Islet of Langerhans (tissue), 1 donor: ENCODE data around the gene CCDC167.

ENCODE experiments used
- FAIRE-seq: peaks from one replicate; lab custom pipeline; 2011; peaks lifted over from hg19 to GRCh38; lab: Jason Lieb, UNC

CCDC167 gene

DNA sequence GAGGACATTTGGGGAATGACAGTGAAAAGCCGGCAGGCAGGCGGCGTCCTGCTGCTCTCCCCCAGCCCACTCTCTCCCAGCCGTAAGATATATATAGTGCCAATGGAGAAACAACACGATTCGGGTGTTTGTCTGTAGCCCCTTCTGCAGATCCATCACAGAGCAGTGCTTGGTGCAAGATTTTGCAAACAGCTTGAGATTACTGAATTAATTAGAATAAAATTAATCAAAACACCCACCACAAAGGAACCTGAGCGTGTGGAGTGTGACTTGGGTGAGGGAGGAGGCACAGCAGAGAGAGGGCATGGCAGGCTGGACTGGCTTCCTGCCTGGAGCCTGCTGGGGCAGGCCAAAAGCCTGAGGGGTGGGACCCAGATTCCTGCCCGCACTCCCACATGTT is 28.8 kb upstream of the CCDC167 start:
- FAIRE-seq: no peak

DNA sequence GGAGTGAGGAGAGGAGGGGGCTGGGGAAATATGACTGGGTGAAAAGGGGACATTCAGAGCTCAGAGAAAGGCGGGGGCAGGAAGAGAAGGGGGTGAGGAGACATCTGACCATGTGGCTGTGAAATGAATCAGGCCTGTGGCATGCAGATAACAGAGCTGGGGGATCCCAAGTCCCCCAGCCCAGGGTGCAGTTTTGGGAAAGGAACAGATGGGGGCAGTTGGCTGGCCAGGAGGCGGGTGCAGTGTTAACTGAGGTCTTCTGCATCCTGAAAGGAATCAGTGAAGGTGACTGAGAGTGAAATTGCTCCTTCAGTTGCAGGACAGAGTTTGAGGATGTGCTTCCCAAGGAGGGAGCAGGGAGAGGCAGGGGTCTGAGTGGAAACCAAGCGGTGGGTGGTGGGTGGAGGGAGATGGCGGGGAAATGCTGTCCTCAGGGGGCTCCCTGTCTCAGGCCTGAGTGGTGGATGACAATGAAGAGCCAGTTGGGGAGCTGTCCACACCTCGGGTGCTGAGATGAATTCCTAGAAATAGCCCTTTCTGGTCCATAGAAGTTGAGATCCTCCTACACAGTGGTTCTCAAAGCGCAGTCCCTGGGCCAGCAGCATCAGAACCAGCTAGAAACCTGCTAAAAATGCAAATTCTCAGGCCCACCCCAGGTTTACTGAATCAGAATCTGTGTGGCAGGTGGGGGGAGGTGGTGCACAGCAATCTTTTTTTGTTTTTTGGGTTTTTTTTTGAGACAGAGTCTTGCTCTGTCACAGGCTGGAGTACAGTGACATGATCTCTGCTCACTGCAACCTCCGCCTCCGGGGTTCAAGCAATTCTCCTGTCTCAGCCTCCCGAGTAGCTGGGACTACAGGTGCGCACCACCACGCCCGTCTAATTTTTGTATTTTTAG is 26.0 kb upstream of the CCDC167 start:
- FAIRE-seq: no peak

DNA sequence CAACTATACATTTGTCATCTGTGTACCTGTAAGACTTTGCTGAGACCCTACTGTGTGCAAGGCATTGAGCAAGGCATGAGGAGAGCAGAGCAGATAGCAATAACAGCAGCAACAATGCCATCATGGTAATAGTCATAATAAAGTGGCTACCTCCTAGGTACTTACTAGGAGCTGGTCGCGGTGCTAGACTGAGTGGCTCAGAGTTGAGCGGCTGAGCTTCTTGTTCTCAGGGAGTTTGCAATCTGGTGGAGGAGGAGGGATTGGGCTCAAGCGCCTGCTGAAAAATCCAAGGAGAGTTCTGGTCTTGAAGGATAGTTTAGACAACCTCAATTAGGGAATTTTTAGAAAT is 25.3 kb upstream of the CCDC167 start:
- no peak for FAIRE-seq

DNA sequence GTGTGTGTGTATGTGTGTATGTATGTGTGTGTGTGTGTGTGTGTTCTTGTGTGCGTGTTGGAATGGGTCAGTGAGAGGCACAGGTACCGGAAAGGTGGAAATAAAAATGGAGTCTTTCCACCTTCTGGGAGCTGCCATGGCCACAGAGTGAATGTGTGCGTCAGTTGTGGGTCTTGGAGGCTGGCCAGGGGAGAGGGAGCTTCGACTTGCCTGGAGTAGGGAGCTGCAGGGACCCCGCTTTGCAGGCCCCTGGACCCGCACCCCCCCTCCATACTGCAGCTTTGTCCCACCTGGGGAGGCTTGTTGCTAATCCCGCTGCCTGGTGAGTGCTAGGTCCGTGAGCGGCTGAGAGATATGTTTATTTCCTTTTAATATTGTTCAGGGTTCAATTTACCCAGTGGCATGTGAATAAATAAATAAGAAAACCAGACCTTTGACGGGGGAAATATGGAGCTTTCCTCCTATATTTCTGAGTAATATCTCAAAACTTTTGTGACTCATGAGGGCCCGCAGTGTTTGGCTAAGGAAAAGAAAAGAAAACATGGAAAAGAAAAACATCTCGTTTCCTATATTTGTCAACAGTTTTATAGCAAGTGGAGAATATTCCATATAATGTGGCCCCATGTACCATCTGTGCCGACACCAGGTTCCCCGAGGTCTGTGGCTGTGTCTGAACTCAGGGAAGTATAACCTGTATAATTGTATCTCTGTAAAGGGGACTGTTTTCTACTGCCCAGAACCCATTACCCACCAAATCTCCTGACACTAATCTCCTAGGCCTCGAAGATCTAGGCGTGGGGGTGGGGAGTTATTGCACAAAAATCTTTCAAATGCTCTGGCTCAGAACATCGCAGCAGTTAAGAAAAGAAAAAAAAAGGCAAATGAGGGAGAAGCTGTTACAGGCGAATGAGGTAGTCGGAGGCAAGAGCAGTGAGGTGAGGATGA is 24.6 kb upstream of the CCDC167 start:
- FAIRE-seq: no peak

DNA sequence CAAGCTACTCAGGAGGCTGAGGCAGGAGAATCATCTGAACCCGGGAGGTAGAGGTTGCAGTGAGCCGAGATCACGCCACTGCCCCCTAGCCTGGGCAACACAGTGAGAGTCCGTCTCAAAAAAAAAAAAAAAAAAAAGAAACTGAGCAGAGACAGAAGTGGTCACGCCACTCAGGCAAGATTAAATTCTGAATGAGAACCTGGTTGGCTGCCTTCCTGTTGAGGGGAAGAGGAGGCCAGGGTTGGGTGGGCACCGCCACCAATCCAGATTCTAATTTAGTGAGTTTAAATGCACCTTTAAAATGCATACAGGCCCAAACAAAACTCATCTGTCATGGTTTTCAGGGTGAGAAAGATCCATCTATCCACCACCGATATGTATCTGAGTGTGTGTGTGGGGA is 23.7 kb upstream of the CCDC167 start:
- no peak for FAIRE-seq

DNA sequence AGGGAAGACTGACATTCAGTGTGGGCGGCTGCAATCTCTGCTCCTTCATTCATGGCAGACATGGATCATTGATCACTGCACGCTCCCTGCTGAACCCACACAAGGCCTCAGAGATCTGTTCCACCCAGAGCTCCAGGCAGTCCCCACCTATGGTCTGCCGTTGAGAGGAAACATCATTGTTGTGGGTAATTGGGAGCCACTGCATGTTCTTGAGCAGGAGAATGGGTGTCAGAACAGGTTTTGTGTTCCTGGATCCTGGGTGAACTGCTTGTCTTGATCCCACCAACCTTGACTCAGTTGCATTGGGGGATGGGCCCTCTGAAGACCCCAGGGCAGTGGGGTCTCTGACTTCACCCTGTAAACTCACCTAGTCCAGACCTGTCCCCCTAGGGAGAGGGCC is 23.1 kb upstream of the CCDC167 start:
- no peak for FAIRE-seq

DNA sequence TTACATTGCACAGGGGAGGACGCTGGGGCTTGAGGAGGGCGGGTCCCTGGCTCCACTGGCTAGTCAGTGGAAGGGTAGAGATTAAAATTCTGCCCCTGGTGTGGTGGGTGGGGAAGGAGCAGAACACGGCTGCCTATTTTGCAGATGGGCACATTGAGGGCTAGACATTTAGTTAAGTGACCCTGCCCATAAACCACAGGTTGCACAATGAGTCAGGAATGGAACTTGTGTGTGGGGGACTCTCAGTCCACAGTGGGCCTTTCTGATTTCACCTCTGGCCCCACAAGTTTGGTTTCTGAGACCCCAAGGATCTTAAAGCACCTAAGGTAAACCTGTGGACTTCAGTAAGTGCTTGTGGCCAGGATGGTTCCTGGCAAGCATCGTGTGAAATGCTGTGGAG is 22.0 kb upstream of the CCDC167 start:
- FAIRE-seq: no peak

DNA sequence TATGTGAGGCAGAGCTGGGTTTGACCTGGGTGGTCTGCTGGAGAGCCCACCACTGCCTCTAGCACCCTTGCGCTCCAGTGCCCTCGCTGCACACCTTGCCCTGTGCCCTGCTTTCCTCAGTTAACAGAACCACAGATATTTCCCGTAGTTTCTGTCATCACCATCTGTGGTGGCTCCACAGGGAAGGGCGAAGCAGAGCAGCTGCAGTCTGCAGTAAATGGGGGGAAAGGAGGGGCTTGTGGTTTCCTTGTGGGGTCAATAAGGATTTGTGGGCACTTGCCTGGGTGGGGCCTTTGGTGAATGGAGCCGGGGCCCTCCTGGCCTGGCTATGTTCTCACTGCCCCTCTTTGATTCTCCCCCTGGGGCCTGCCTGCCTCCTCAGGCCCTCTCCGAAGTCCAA is 21.2 kb upstream of the CCDC167 start:
- no peak for FAIRE-seq

DNA sequence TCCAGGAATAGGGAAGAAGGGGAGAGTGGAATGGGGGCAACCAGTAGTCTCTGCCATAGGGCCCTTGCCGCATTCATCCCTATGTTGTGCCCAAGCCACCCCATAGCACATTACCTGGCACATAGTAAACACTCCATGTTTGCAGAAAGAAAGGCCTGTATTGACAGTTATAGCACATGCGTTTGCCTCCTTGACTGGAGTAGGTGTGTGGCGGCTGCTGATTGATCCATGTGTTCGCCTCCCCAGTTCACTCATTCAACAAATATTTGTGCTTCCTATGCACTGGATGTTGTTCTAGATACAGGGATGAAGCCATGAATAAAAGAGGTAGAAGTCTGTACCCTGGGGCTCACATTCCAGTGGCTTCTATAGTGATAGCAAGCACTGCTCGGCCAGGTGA is 19.8 kb upstream of the CCDC167 start:
- no peak for FAIRE-seq

DNA sequence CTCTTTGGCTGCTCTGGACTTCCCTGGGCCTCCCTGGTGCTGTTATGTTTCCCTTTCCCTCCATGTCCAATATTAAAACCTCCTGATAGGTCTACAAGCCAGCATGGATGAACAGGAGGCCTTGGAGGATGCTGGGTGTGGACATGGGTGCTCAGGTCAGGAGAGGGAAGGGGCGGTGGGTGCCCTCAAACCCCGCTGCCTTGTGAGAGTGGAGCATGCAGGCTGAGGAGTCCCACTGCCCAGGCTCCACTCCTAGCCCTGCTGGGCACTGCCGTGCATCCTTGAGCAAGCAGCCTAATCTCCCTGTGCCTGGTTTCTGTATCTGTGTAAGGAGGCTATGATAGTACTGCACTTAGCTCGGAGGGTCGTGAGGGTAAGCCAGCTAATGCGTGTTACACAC is 18.4 kb upstream of the CCDC167 start:
- no peak for FAIRE-seq

DNA sequence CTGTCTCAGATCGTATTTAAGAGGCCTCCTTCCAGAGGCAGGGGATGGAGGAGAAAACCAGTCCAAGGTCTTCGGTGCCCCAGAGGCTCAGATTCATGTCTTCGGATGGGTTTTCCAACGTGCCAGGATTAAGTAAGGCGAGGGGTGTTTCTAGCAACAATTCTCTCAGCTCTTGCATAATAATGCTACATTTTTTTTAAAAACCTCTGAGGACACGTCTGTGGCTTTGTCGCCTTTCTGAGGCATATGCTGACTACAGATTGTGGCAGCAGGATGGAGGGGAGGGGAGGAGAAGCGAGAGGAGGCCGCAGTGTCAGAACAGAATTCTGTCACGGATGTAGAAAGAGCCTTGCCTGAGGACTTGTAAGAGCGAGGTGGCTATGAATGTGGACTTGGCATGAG is 17.7 kb upstream of the CCDC167 start:
- FAIRE-seq: no peak

DNA sequence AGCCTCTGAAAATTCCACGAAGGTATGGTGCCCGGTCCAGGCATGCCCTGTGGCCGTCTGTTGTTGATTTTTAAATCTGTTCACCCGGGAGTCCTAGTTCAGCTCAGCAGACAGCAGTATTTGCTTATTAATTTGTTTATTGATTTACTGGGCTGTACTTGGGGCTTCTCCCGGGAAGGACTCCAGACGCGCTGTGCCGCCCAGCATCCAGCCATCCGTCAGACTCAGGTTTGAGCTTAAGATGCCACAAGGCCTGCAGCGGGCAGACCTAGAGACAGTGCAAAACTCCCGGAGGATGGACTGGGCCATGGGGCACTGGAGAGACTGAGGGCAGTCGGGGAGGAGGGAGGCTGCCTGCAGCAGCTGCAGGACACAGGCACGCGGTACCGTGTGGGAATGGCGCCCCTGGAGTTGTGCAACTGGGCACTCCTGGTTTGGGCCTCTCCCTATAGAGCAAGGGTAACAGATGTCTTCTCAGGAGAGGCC is 17.3 kb upstream of the CCDC167 start:
- no peak for FAIRE-seq

DNA sequence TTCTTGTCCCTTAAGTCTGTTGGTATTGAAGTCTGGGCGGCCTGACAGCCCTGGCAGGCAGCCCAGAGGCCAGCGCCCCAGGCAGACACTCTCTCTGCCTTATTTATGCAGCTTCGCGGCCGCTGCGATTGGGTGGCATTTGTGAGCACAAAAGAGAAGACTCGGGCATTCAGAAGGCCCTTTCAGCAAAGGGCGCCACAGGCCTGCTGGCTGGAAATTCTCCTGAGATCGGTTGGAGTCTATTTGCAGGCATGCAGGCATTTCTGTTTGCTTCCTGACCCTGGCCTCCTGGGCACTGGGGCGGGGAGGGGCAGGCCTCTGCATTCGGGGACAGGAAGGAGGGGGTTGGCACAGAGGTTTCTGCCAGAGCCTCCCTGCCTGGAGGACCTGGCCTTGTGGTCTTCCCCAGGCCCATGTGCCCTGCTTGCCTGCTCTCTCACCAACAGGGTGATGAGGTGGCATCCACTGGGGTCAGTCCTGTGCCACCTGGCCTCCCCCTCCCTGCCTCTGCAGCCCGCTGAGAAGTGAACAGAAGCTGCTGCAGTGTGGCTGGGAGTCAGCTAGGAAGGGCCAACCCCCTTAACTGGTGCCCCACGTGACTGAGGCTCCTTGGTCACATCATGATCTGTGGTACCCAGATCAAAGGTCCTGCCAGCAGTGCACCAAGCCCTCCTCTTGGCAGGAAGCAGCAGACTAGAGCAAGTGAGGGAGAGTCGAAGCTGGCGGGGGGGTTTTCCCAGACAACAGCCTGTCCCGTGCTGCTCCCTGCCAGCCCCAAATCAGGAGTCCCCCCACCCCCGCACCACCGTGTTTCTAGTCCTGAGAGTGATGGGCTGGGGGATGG is 16.6 kb upstream of the CCDC167 start:
- FAIRE-seq: no peak

DNA sequence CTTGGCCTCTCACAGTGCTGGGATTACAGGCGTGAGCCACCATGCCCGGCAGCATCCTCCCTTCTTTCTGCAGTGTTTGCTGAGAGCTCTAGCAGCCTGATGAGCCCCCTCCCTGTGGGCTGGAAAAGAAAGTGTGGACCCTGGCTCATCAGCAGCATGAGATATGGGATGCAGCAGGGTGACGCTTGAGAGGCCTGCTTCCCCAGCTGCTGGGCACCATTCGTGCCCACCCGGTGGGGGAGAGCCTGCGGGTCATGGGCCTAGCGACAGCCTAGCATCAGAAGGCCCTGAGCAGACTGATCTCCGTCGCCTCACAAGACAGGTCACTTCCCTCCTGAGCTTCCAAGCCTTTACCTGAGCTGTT is 16.0 kb upstream of the CCDC167 start:
- no peak for FAIRE-seq

DNA sequence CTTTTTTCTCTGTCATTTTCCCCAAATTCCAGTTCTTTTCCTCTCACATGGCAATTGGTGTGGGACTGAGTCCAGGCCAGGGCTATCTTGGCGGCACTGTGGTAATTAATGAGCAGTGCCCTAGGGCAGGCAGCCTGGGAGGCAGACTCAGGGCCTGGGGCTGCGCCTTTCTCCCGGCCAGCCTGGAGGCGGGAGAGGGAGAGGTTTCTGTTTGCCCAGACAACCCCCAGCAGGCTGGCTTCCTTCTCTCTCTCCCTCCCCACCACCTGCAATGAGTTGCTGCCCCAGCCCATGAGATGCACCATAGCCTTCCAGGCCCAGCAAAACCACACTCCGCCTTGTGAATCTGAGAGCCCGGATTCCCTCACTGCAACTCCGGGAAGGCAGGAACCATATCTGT is 15.1 kb upstream of the CCDC167 start:
- FAIRE-seq: no peak

DNA sequence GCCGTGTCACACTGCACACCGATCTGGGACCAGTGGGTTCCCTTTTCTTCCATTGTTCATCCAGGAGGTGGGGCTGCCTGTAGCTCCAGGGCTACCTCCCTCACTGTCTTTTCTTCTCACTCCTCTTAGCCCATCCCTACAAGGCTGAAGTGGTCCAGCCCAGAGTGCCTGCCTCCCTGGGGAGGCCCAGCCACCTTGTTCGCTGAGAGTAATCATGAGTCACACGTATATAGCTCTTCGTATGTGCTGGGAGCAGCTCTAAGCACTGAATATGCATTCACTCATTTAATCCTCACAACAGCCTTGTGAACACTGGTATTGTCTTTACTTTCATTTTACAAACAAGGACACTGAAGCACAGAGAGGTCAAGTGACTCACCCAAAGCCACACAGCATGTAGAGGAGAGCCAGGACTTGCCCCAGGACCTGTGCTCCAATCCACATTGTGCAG is 14.7 kb upstream of the CCDC167 start:
- no peak for FAIRE-seq

DNA sequence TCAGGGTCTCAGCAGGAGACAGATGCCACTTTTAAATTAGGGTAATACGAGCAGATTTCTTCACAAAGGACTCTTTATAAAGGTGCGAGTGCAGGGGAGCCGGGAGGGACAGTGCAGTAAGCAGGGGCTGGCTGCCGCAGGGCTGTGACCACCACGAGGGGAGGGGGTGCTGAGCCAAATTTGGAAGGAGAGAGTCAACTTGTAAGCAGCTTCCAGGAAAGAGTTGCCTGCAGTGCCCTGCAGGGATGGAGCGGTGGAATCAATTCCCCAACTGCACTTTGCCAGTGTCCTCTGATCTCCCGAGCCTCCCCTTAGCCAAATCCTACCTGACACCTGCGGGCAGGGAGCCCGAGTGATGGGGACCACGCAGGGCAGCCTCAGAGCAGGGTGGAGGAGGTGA is 13.9 kb upstream of the CCDC167 start:
- FAIRE-seq: no peak

DNA sequence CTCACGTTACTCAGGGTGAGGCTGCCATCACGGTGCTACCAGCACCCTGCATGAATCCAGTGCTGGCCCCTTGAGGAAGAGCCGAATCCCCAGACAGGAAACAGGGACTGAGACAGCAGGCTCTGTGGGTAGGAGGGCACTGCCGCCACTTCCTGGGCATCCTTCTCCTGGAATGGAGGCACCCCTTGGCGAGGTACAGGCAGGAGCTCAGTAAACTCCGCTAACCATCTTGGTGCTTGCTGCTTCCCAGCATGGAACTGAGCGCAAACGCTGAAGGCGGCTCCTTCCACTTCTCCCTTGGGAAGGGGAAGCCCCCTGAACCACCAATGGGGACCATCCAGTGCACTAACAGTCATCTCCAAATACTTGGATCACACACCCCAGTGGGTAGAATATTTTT is 13.5 kb upstream of the CCDC167 start:
- no peak for FAIRE-seq

DNA sequence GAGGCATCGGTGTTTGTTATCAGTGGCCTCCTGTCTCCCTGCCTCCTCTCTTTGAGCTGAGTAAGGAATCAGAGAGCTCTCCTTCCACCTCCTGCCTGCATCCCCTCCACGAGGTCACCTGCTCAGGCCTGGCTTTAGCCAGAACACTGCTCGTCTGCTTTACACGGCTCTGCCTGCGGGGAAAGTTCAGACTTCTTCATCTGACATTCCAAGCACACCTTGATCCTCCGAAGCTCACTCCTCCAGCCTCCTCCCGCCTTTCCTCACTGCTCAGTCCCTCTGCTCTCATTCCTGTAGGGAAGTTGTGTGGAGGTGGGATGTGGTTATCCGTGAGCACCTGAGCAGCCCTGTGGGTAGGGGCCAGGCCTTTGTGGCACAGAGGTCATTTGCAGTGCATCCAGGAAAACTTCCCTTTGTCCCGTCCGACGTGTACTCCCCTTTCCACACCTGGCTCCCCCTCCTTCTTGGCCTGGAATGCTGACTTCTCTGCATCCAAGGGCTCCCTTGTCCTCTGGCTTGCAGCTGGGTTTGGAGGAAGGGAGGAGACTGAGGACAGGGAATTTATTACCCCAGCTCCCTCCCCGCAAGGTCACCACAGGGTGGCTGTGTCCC is 12.8 kb upstream of the CCDC167 start:
- FAIRE-seq: no peak

DNA sequence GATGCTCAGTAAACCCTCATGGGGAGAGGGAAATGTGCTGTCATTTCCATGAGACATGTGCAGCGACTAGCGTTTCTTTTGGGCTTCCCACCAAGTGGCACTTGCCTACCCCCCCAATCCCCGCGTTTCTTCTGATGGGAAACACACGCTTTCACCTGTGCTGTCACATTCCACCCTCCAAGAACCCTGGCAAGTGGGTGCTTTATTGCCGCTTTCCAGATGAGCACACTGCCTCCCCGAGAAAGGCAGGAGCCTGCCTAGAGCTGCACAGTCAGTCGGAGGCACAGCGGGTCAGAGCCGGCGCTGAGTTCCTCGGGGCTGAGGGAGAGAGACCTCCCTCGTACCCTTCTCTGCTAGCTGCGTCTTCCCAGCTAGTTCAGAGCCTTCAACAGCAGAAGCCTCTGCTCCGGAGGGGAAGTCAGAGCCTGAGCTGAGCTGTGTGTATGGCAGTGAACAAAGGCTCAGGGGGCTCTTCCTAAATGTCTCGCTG is 12.3 kb upstream of the CCDC167 start:
- no peak for FAIRE-seq

DNA sequence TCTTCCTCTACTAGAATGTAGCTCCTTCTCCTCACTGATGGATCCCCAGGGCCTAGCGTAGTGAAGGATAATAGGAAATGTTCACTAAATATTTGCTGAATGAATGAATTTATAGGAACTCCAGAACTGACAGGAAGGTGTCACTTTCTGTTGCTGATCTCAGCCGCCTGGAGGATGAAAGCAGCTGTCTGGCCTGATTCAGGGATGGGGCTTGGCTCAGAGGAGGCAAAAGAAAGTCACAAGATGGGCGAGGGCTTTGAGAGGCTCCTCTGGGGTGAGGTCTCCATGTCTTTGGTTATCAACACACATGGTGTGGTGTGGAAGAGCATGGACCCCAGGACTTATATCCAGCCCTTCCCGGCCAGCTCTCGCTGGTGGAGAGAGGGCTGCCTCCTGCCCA is 11.5 kb upstream of the CCDC167 start:
- FAIRE-seq: no peak
